ENCODE measurements around the gene PDHB. TPM values are rescaled to one million over a fixed set of nuclear protein-coding genes. Genes with fewer than 3 reads are reported as not detected.
A peak's percentile ranks its signal among the peaks of the same experiment; 100 is the strongest.

The PDHB gene
- total RNA-seq, 1 experiment from 2014 or later = 90.4 TPM

- in situ Hi-C loops (cut with HindIII; ENCODE audit: low pct_unique_long_range_greater_than_20kb, low sequenced_read_pairs) = no loop called here
- DNase-seq (ENCODE audit: low read depth, low spot score) = peak; percentile 77
Measured at GRCh38 chr3:58414538-58415197, 19.0 kb downstream of the PDHB start.

GRCh38 chr3:58411851-58412830 is 21.5 kb downstream of the PDHB start:
- in situ Hi-C loops (cut with HindIII; ENCODE audit: low pct_unique_long_range_greater_than_20kb, low sequenced_read_pairs) = no loop called here
- DNase-seq (ENCODE audit: low read depth, low spot score) = no peak

DNA sequence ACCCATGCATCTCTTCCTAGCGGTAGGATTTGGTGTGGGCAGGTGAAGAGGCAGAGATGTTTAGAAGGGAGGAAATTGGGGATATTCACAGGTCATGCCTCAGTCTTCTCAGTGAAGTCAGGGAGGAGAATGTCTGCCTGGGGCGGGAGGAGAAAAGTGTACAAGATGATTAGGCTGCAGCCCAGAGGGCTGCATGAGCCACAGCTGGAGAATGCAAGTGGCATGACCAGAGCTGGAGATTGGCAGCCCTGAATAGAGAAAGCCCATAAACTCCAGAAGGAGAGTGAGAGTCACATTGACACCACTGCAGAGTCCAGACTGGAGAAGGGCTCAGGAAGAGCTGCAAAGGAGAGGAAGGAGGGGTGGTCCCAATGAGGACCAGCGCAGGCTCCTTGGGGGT is 22.6 kb downstream of the PDHB start:
- DNase-seq (ENCODE audit: low read depth, low spot score) = no peak
- in situ Hi-C loops (cut with HindIII; ENCODE audit: low pct_unique_long_range_greater_than_20kb, low sequenced_read_pairs) = no loop called here

DNA sequence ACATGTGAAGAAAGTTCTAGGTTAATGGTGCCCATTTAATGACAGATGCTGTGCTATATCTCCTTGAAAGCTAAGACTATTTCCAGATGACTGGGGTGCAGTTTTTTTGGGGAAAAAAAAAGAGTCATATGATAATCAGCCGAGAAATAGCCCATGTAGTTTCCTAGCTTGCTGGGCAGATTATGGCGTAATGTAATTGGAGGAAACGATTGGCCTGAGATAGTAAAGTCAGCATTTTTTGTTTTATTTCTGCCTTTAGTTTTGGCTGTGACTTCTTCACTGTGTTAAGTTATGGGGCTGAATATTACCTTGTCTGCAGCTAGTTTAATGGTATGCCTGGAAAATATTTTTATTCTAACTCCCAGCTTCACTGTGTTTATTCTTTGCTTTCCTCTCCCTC is 24.0 kb downstream of the PDHB start:
- in situ Hi-C loops (cut with HindIII; ENCODE audit: low pct_unique_long_range_greater_than_20kb, low sequenced_read_pairs) = no loop called here
- no peak for DNase-seq (ENCODE audit: low read depth, low spot score)

GRCh38 chr3:58408906-58409305 is 24.7 kb downstream of the PDHB start:
- no peak for DNase-seq (ENCODE audit: low read depth, low spot score)
- in situ Hi-C loops (cut with HindIII; ENCODE audit: low pct_unique_long_range_greater_than_20kb, low sequenced_read_pairs) = no loop called here

DNA sequence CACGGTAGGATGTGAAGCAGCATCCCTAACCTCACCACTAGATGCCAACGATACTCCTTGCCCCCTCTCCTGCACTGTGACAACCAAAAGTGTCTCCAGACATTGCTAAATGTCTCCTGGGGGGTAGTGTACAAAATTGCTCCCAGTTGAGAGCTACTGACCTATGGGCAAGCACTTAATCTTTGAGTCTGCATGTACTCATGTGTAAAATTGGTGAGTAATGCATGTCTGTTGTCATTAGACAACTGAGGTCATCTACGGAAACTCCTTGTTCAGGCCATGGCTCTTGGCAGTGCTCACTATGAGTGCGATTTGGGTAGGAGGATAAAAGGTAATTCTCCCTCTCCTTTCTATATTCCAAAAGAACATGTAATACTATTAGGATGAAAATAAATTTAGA is 29.2 kb downstream of the PDHB start:
- DNase-seq (ENCODE audit: low read depth, low spot score) = no peak
- in situ Hi-C loops (cut with HindIII; ENCODE audit: low pct_unique_long_range_greater_than_20kb, low sequenced_read_pairs) = no loop called here

DNA sequence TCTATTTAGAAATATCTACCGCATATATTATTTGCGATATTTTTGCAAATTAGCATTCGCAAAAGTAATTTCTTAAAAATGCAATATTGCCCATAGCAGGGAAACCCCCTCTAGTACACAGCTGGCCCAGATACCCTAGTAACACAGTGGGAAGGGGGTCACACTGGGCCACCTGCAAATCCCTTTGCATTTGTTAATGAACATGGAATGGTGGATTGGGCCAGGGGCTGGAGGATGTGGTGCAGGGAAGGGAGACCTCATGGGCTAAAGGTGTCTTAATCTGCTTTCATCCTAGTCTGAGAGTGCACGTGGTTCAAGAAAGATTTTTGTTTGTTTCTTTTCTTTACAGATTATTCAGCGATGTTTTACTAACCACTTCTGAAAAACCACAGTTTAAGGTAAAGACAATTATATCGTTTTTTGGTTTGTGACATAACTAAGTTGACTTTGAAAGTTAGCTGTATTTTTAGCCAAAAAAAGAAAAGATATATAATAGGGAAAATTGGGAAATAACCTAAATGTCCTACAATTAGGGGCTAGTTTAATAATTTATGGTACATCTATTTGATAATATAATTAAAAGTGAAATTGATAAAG is 30.0 kb downstream of the PDHB start:
- DNase-seq (ENCODE audit: low read depth, low spot score) = no peak
- in situ Hi-C loops (cut with HindIII; ENCODE audit: low pct_unique_long_range_greater_than_20kb, low sequenced_read_pairs) = no loop called here

- in situ Hi-C loops (cut with HindIII; ENCODE audit: low pct_unique_long_range_greater_than_20kb, low sequenced_read_pairs) = no loop called here
Measured at GRCh38 chr3:58398669-58399333, 34.8 kb downstream of the PDHB start.

GRCh38 chr3:58394339-58394738 is 39.3 kb downstream of the PDHB start:
- in situ Hi-C loops (cut with HindIII; ENCODE audit: low pct_unique_long_range_greater_than_20kb, low sequenced_read_pairs) = no loop called here

More at GRCh38 chr3:58398669-58399333, 34.8 kb downstream of the PDHB start:
- no peak for DNase-seq (ENCODE audit: low read depth, low spot score)

GRCh38 chr3:58392181-58392580 is 41.5 kb downstream of the PDHB start:
- DNase-seq (ENCODE audit: low read depth, low spot score) = no peak
- in situ Hi-C loops (cut with HindIII; ENCODE audit: low pct_unique_long_range_greater_than_20kb, low sequenced_read_pairs) = no loop called here

More at GRCh38 chr3:58394339-58394738, 39.3 kb downstream of the PDHB start:
- no peak for DNase-seq (ENCODE audit: low read depth, low spot score)

- in situ Hi-C loops (cut with HindIII; ENCODE audit: low pct_unique_long_range_greater_than_20kb, low sequenced_read_pairs) = no loop called here
- no peak for DNase-seq (ENCODE audit: low read depth, low spot score)
Measured at GRCh38 chr3:58391156-58391865, 42.3 kb downstream of the PDHB start.

- in situ Hi-C loops (cut with HindIII; ENCODE audit: low pct_unique_long_range_greater_than_20kb, low sequenced_read_pairs) = no loop called here
- peak; percentile 79 for DNase-seq (ENCODE audit: low read depth, low spot score)
Measured at GRCh38 chr3:58388550-58389091, 45.0 kb downstream of the PDHB start.

GRCh38 chr3:58387650-58388546 is 45.7 kb downstream of the PDHB start:
- DNase-seq (ENCODE audit: low read depth, low spot score) = no peak
- in situ Hi-C loops (cut with HindIII; ENCODE audit: low pct_unique_long_range_greater_than_20kb, low sequenced_read_pairs) = no loop called here

DNA sequence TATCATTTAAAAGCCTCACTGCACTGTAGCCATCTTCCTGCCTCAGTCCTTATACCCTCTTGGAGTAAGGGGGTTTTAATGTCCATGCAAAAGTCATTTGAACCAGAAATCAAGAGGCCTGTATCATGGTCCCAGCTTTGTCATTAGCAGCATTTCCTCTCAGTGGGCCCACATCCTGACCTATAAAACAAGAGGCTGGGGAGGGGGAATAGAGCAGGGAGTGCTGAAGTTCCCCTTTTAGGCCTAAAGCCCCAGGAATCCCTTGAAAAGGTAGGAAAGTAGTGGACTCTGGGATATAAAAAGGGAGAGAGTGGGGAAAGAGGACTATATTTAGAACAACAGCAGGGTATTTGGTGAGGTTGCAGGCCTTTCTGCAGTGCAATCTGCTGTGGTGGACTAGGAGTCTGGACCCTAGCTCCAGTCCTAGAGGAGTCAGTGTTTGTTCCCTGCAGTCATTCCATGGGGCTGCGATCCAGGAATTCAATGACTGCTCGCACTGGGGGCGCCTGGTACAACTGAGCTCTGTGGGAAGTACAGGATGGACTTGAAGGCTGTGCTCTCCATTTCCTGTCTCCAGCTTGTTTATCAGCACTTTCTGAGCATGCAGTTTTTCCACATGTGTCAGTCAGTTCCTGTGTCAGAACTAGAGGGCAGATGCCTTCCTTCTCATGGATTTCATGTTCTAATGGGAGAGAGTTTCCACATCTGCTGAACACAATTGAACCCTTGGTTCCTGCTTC is 46.8 kb downstream of the PDHB start:
- peak; percentile 23 for DNase-seq (ENCODE audit: low read depth, low spot score)
- in situ Hi-C loops (cut with HindIII; ENCODE audit: low pct_unique_long_range_greater_than_20kb, low sequenced_read_pairs) = no loop called here

- no peak for DNase-seq (ENCODE audit: low read depth, low spot score)
- in situ Hi-C loops (cut with HindIII; ENCODE audit: low pct_unique_long_range_greater_than_20kb, low sequenced_read_pairs) = no loop called here
Measured at GRCh38 chr3:58384381-58385090, 49.1 kb downstream of the PDHB start.
